ENCODE data around the gene RUNX3.

The RUNX3 gene

DNA sequence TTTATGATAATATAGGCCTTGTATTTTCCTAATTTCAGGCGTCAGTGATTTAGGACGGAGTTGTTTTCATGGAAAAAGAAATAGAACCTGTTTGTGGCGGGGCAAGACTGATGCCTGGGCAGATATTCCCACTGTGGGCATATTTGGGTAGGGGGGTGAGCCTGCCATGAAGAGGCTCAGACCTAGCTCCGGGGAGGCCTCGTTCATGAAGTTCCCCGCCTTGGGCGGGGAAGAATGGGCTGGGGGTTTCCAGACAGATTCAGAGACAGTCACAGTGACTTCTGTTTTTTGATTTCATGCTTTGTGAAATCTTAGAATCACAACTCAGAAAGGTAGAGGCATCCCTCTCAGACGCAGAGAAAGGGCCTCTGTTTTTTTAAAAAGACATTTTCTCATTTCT lies 36.1 kb downstream of the RUNX3 start:
- ChIA-PET CTCF (interaction anchor here (0.6 kb wide), 1 partner anchor 147 kb away, joined by 4 read pairs; no protein-coding TSS in a partner anchor), POLR2A (no interaction called here)
- Histone ChIP-seq H3K4me3 (ENCODE audit: low read depth, low read length) (no peak overlapping the region), H3K36me3 (ENCODE audit: control insufficient read depth in 2 of 2, insufficient read depth in 1 of 2, low read length in 2 of 2) (no peaks in the 10 kb centered on the region), H3K27ac (ENCODE audit: extremely low read depth, low read depth, low read length) (no peak overlapping the region), H3K9me3 (ENCODE audit: control insufficient read depth, insufficient read depth, low read depth, low read length) (no peaks in the 10 kb centered on the region), H3K4me1 (ENCODE audit: control insufficient read depth, insufficient read depth, low read length) (no peaks in the 10 kb centered on the region)
- TF ChIP-seq TRIM28 (IDR thresholded peaks at IDR 0.05; ENCODE audit: borderline replicate concordance, low read length) (no peak), ZNF211 (tag by site-specific recombination; IDR thresholded peaks at IDR 0.05; ENCODE audit: low read depth) (no peak), ZBTB26 (tag by site-specific recombination; optimal IDR thresholded peaks at IDR 0.05) (no peak), ZSCAN16 (tag by site-specific recombination; IDR thresholded peaks at IDR 0.05) (no peak), SP2 (tag by site-specific recombination; IDR thresholded peaks at IDR 0.05) (no peak), ZNF791 (tag by site-specific recombination; IDR thresholded peaks at IDR 0.05) (no peak), ZNF747 (tag by site-specific recombination; IDR thresholded peaks at IDR 0.05) (no peak), ZBTB8A (tag by site-specific recombination; IDR thresholded peaks at IDR 0.05) (no peak), ZNF639 (tag by site-specific recombination; IDR thresholded peaks at IDR 0.05) (no peak), ELK4 (IDR thresholded peaks at IDR 0.05; ENCODE audit: borderline replicate concordance, low read depth, low read length) (no peak), ZNF426 (tag by site-specific recombination; IDR thresholded peaks at IDR 0.05) (no peak), ZNF433 (tag by site-specific recombination; IDR thresholded peaks at IDR 0.05; ENCODE audit: low read depth) (no peak), HOXD13 (CRISPR knock-in tag; IDR thresholded peaks at IDR 0.05; ENCODE audit: borderline replicate concordance) (no peak), KLF10 (tag by site-specific recombination; IDR thresholded peaks at IDR 0.05) (no peak), ZNF624 (tag by site-specific recombination; IDR thresholded peaks at IDR 0.05) (no peak)
- TF ChIP-seq, protein P1, sequence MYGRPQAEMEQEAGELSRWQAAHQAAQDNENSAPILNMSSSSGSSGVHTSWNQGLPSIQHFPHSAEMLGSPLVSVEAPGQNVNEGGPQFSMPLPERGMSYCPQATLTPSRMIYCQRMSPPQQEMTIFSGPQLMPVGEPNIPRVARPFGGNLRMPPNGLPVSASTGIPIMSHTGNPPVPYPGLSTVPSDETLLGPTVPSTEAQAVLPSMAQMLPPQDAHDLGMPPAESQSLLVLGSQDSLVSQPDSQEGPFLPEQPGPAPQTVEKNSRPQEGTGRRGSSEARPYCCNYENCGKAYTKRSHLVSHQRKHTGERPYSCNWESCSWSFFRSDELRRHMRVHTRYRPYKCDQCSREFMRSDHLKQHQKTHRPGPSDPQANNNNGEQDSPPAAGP (tag by site-specific recombination; IDR thresholded peaks at IDR 0.05) = no peak
- TF ChIP-seq, protein P2, sequence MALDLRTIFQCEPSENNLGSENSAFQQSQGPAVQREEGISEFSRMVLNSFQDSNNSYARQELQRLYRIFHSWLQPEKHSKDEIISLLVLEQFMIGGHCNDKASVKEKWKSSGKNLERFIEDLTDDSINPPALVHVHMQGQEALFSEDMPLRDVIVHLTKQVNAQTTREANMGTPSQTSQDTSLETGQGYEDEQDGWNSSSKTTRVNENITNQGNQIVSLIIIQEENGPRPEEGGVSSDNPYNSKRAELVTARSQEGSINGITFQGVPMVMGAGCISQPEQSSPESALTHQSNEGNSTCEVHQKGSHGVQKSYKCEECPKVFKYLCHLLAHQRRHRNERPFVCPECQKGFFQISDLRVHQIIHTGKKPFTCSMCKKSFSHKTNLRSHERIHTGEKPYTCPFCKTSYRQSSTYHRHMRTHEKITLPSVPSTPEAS (tag by site-specific recombination; IDR thresholded peaks at IDR 0.05) = no peak
- TF ChIP-seq, protein P3, sequence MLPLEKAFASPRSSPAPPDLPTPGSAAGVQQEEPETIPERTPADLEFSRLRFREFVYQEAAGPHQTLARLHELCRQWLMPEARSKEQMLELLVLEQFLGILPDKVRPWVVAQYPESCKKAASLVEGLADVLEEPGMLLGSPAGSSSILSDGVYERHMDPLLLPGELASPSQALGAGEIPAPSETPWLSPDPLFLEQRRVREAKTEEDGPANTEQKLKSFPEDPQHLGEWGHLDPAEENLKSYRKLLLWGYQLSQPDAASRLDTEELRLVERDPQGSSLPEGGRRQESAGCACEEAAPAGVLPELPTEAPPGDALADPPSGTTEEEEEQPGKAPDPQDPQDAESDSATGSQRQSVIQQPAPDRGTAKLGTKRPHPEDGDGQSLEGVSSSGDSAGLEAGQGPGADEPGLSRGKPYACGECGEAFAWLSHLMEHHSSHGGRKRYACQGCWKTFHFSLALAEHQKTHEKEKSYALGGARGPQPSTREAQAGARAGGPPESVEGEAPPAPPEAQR (tag by site-specific recombination; IDR thresholded peaks at IDR 0.05) = no peak

GRCh38 chr1:24893431-24893830 lies 36.6 kb downstream of the RUNX3 start:
- Histone ChIP-seq H3K27ac (ENCODE audit: extremely low read depth, low read depth, low read length) (no peak overlapping the region), H3K36me3 (ENCODE audit: control insufficient read depth in 2 of 2, insufficient read depth in 1 of 2, low read length in 2 of 2) (no peaks in the 10 kb centered on the region), H3K4me1 (ENCODE audit: control insufficient read depth, insufficient read depth, low read length) (no peaks in the 10 kb centered on the region), H3K9me3 (ENCODE audit: control insufficient read depth, insufficient read depth, low read depth, low read length) (no peaks in the 10 kb centered on the region), H3K4me3 (ENCODE audit: low read depth, low read length) (no peak overlapping the region)
- POLR2A ChIA-PET = no interaction called here
- no peak for TF ChIP-seq TSHZ1 (tag by site-specific recombination; IDR thresholded peaks at IDR 0.05; ENCODE audit: borderline replicate concordance)
- CTCF ChIA-PET = no interaction called here

All from HEK293 (cell line).